ENCODE results near the gene NREP.
A peak's percentile ranks its signal among the peaks of the same experiment; 100 is the strongest.
"Not testable (repeated sequence)": the region's sequence is repeated elsewhere in the genome, so short reads cannot be mapped to it uniquely, and the experiment has no call there.

The NREP gene

GRCh38 chr5:111735583-111736270 lies 21.3 kb downstream of the NREP start:
- no peak for DNase-seq

GRCh38 chr5:111734597-111734996 lies 22.4 kb downstream of the NREP start:
- DNase-seq: no peak

- DNase-seq: no peak
Measured at GRCh38 chr5:111734013-111734412, 23.0 kb downstream of the NREP start.

GRCh38 chr5:111733571-111733970 lies 23.4 kb downstream of the NREP start:
- no peak for DNase-seq

DNA sequence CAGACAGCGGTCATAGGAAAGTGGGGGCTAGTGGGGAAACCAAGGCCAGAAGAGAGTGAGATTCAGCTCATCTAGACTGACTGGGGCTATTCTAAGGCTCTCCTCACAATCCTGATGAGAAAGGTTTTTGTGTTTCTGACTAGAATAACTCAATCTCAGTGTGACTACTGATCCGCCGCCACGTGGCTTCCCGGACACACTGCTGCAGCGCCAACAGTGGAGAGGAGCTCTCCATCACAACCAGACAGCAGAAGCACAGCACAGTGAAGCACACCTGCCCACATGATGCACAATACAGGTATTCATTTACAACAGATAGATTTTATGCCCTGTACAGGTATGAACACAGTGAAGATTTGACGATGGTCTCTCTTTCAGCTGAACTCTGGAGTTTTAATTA lies 25.4 kb downstream of the NREP start:
- DNase-seq: no peak

GRCh38 chr5:111730659-111731382 lies 26.2 kb downstream of the NREP start:
- no peak for DNase-seq

- DNase-seq: no peak
Measured at GRCh38 chr5:111728941-111729340, 28.1 kb downstream of the NREP start.

- DNase-seq: no peak
Measured at GRCh38 chr5:111726986-111727385, 30.0 kb downstream of the NREP start.

DNA sequence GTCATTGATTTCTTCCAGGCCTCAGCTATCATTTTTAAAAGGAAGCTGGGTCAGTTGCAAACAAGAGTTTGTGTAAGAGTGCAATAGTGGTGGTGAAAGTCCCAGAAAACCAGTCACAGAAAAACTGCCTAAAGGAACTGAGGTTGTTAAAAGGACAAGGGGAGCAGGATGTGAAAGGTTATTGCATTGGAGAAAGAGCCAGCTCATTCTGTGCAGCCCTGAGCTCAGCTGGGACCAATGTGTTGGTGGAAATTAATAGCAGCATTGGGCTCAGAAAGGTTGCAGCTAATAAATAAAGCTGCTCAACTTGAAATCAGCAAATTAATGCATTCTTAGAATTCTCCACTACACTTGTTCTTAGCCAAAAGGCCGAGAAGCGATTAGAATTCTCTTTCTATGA lies 34.9 kb downstream of the NREP start:
- no peak for DNase-seq

GRCh38 chr5:111720333-111720890 lies 36.6 kb downstream of the NREP start:
- no peak for DNase-seq

DNA sequence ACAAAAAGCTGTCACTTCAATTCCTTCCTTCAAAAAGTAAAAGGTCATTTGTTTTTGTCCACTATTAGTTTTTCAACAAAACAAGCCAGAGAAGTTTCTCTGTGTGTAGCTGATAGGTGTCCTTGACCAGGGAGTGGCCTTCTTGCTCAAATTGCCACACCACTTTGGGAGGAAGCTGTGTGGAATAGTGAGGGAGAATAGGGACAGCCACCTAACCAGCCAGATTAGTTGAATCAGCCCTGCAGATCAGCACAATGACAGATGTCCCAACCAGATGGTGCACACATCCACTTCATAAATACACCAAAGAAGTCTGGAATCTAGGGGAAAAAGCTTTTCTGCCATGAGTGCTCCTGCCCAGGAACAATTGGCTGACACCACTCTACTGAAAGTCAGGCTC lies 37.2 kb downstream of the NREP start:
- DNase-seq: no peak

GRCh38 chr5:111716789-111717188 lies 40.2 kb downstream of the NREP start:
- DNase-seq: not testable (repeated sequence)

DNA sequence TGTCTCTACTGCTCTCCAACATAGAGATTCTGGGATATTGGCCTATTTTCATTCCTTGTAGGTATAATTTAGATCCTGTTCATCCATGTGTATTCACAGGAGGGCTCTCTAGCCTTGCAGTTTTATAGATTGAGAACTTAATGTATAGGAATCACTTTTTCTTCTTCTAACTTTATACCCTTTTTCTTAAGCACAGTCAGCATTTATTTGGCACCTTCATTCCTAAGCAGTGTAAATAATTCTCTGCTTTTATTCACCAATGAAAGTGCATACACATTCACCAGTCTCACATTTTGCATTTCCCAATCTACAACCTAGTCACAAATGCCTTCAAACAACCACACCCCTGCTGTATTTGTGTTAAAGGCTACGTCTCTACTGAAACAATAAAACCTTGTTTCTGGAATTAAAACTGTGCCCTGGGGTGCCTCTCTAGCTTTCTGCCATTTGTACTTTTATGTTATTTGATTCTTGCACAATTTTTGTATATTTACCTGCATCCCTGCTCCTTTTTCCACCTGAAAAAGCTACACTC lies 49.3 kb downstream of the NREP start:
- DNase-seq: no peak

GRCh38 chr5:111706345-111706744 lies 50.6 kb downstream of the NREP start:
- no peak for DNase-seq

- DNase-seq: no peak
Measured at GRCh38 chr5:111704452-111705085, 52.4 kb downstream of the NREP start.

- peak; percentile 90 for DNase-seq
Measured at GRCh38 chr5:111703662-111704061, 53.3 kb downstream of the NREP start.

GRCh38 chr5:111699976-111700375 lies 57.0 kb downstream of the NREP start:
- DNase-seq: peak; percentile 75

DNA sequence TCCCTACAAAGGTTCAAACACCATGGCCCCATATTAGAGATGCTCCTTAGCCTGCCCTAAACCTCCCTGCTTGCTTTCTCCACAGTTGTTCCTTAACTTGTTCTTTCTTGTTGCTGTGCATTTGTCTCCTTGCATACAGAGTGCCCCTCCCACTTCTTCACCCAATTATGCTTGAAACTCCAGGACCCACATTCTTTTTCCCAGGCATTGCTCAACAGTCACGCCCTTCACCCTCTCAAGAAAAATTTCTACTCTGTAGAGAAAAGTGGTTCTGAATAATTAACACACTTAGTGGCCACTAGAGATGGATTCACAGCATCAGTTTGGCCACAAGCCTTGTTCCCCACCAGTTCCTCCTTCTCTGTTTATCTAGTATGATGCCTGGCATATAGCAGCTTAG lies 57.7 kb downstream of the NREP start:
- DNase-seq: no peak

DNA sequence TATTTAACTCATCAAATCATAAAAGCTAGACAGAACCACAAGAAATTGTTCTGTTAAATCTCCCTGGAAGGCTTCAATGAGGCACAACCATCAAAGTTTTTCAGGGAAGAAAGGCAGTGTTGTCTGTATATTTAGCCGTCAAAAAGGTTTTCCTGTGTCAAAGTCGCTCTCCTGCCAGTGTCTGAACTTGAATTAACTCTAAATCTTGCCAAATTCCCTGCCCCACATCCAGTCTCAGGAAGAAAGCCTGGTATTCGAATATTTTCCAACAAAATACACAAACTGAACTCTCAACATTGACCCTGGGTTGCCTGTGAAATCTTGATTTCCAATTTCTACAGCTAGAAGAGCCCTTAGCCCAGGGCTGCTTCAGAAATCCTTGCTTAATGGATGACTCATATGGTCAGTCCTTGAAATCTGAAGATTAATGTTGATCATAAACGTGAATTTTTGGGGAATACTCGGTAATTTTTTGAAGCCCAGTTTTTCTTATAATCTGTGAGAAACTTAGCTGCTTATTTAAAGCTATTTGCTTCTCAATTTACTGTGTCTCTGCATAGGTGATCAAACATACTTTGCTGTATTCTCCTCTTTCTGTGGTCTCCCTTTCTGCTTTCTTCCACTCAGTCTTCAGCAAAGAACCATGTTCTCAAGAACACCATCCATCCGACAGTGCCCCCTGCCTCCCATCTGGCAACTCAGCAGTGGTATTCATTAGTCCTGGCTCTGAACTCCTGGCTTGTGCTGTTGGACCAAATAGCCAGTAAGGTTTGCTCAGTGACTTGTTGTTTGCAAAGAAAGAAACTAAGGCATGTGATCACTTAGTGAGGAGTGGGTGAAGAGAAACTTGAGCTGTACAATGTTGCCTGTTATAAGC lies 58.9 kb downstream of the NREP start:
- DNase-seq: no peak

- no peak for DNase-seq
Measured at GRCh38 chr5:111697215-111697614, 59.8 kb downstream of the NREP start.

- DNase-seq: no peak
Measured at GRCh38 chr5:111695991-111696390, 61.0 kb downstream of the NREP start.

DNA sequence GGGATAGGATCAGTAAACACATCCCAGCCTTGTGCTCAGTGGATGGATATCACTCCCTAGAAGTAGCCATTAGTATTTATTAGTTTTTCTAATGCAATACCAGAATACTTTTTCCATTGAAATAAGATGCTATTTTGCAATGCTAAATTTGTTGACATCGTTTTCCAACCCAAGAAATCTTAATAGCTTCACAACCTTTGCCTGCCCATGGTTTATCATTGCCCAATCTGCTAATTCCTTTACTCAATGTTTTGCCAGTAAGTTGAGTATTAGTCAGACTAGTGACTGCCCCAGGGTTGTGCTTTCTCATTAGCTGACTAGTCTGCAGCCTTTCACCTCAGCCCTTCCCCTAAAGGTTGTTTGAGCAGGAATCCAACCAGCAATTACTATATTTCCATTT lies 62.9 kb downstream of the NREP start:
- DNase-seq: no peak

- no peak for DNase-seq
Measured at GRCh38 chr5:111691914-111692313, 65.1 kb downstream of the NREP start.
